ENCODE results near the gene NATD1.

Gene NATD1

GRCh38 chr17:21239680-21240368, 13.4 kb downstream of the NATD1 start:
- no peak overlapping the region for H3K4me3 ChIP-seq (replicated peaks; ENCODE audit: low read depth, low read length)
- TF ChIP-seq CTCF (IDR thresholded peaks at IDR 0.05; ENCODE audit: low read length, missing control alignments): peak; percentile 59
- peak; percentile 47 for DNase-seq (ENCODE audit: low read depth)

GRCh38 chr17:21235921-21236320, 17.3 kb downstream of the NATD1 start:
- no peak for DNase-seq (ENCODE audit: low read depth)
- TF ChIP-seq CTCF (IDR thresholded peaks at IDR 0.05; ENCODE audit: low read length, missing control alignments): no peak
- no peak overlapping the region for H3K4me3 ChIP-seq (replicated peaks; ENCODE audit: low read depth, low read length)

GRCh38 chr17:21233581-21234347, 19.4 kb downstream of the NATD1 start:
- no peak for DNase-seq (ENCODE audit: low read depth)
- TF ChIP-seq CTCF (IDR thresholded peaks at IDR 0.05; ENCODE audit: low read length, missing control alignments): no peak

GRCh38 chr17:21232033-21232749, 21.0 kb downstream of the NATD1 start:
- no peak for DNase-seq (ENCODE audit: low read depth)
- H3K4me3 ChIP-seq (replicated peaks; ENCODE audit: low read depth, low read length): no peak overlapping the region
- no peak for TF ChIP-seq CTCF (IDR thresholded peaks at IDR 0.05; ENCODE audit: low read length, missing control alignments)

More at GRCh38 chr17:21233581-21234347, 19.4 kb downstream of the NATD1 start:
- no peak overlapping the region for H3K4me3 ChIP-seq (replicated peaks; ENCODE audit: low read depth, low read length)

DNA sequence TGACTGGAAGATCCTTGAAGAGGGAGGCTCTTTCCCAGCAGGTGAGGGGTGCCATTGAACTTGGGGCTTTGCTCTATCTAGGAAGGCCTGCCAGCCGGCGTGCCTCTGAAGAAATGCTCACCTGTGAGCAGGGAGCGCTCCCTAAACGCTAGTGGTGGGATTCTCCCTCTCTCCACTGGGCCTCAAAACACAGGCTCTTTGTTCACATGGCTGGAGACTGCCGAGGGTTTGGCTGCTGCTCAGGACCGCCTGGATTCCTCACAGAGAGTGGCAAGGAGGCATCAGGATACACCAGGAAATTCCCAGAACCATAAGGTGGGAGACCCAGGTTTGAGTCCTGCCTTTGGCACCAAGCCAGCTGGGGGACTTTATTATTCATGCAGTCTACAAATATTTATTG, 21.7 kb downstream of the NATD1 start:
- H3K4me3 ChIP-seq (replicated peaks; ENCODE audit: low read depth, low read length): no peak overlapping the region
- TF ChIP-seq CTCF (IDR thresholded peaks at IDR 0.05; ENCODE audit: low read length, missing control alignments): no peak
- no peak for DNase-seq (ENCODE audit: low read depth)

GRCh38 chr17:21228845-21229244, 24.4 kb downstream of the NATD1 start:
- DNase-seq (ENCODE audit: low read depth): no peak
- no peak overlapping the region for H3K4me3 ChIP-seq (replicated peaks; ENCODE audit: low read depth, low read length)
- no peak for TF ChIP-seq CTCF (IDR thresholded peaks at IDR 0.05; ENCODE audit: low read length, missing control alignments)

Data from fibroblast of pulmonary artery (primary cell).